GM21723 (cell line): Measurements from ENCODE around the gene UGT1A9.
A peak's percentile ranks its signal among the peaks of the same experiment; 100 is the strongest.

Experiments
- ATAC-seq: cut with Tn5 transposase; IDR thresholded peaks from one replicate; pipeline ENCODE4 v1.9.1; 2021; ENCODE audit warnings: mild to moderate bottlenecking, moderate library complexity; ENCODE audit not compliant: unreplicated experiment

The UGT1A9 gene

DNA sequence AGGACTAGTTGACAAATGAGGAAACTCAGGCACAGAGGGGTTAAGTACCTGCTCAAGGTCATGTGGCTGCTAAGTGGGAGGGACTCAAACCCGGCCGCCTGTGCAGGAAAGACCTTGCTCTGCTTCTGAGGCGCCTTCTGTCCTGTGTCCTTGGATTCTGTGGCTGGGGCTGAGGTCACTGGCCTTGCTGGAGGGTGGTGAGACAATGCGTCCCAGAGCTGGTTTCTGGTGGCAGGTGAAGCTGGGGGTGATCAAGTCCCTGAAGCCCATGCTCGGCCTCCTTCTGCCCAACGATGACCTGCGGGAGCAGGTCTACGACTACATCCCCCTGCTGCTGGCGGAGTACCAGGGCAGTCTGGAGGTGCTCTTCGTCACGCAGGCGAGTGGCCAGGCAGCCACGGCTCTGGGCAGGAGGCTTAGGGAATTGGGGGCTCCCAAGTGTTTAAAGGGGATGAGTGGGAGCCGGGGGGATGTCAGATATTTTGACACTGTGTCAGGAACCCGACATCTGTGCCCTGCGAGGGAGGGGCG, 122.5 kb downstream of the UGT1A9 start:
- no peak for ATAC-seq

DNA sequence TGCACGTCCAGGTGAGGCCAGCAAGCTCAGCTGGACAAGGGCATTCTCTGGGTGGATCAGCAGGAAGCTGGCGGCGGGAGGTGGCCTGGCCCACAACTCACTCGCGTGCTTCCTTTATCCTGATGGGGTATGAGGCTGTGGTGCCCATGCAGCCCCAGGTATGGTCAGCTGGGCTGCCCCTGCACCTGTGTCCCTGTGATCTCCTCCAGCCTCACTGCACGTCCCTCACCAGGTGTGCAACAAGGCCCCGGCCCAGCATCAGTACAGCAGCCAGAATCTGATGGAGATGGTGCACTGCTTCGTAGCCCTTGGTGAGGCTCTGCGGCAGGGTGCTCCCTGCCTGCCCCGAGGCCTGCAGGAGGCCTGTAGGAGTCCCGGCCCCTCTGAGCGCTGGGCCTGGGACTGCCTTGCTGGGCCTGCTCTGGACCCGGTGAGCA, 124.1 kb downstream of the UGT1A9 start:
- ATAC-seq = no peak

DNA sequence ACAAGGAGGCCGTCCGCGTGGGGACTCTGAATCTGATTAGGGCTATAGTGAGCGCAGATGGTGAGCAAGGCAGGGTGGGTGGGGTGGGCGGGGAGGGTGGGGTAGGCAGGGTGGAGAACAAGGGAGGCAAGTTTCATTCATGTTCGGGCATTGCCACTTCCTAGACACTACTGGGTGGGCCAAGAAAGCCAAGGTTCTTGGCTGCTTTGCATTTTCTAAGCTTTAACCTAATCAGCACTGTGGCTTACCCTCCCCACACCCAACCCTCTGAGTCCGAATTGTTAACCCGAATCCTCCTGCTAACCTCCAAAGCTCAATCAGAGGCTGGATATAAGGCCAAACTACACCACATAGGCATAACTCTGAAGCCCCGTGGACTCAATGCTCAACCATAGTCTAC, 124.6 kb downstream of the UGT1A9 start:
- ATAC-seq = no peak

DNA sequence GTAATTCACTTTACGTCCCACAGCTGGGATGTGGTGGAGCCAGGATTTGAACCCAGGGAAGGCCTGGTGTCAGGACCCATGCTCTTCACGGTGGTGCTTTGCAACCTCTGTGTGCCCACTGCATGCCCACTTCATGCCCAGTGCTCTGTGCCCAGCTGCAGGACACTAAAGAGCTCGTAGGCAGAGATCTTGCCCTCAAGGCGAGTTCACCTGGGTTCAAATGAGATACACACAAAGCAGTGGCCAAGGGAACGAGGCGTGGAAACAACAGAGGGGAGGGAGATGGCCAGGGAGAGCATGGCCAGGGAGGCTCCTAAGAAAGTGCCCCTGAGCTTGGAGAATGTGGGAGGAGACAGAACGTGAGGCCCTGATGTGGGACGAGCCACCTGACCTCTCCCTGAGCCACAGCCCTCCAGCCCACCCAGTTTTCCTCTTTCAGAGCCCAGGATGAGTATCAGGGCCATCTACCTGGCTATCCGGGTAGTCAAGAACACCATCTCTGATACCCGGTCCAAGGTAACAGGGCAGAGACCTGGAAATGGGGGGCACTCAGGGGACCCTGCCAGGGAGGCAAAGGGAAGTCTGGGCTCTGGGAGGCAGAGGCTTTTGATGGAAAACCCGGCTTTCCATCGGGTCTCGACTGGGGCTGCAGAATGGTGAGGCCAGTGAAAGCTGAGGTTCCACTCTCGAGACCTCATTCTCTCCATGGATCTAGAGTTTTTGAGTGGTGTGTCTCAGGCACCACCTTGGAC, 126.8 kb downstream of the UGT1A9 start:
- ATAC-seq = no peak

DNA sequence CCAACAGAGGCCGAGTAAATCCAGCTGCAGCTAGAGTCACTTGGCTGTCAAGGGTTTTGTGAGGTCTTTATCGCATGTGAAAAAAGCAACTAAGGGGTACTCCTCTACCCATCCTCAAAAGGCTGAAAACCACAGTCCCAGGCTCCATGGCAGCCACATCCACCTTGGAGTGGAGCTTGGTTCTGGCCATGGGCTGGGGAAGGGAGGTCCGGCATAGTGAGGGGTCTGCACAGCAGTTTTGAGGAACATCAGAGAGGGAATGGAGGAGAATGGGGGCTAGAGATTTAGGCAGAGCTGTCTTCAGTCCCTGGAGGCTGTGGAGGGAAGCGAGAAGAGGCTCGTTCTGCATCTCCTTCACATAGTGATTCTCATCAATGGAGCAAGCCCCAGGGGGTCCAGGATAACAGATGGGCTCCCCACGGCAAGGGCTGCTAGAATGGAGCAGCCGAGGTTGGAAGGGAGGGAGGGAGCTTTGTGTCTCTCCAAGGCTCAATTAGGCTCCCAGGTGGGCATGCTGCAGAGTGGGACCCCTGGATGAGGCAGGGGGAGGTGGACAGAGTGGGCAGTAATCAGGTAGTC, 127.5 kb downstream of the UGT1A9 start:
- ATAC-seq = no peak

DNA sequence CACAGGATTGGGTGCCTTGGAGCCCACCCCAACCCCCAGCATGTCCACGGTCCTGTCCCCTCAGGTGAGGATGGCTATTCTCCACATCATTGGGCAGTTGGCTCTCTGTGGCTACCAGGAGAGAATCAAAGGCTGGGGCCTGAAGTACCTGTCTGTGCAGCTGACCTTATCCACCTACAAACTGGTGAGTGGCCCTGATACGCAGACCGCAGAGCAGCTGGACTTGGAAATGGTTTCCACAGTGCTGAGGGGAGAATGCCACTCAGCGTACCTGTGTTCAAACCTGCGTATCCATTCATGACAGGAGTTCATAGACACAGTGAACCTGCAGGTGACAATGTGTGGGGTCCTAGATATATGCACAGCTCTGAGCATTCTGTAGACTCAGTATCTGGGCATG, 128.0 kb downstream of the UGT1A9 start:
- ATAC-seq = no peak

DNA sequence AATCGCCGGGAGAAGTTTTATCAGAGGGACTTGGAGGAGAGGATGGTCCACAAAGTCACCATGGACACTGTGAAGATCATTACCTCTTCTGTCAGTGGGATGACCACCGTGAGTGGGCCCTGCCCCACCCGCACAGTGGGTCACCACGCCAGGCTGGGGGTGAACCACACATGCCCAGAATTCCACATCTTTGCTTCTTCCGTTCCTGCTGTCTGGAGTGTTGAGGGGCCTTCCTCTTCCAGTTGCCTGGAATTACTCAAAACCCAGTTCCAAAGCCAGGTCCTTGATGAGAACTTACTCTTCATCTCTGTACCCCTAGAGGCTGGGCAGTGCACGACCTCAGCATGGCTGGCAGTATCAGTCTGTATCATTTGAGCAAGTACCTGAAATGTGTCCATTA, 128.5 kb downstream of the UGT1A9 start:
- ATAC-seq = no peak

DNA sequence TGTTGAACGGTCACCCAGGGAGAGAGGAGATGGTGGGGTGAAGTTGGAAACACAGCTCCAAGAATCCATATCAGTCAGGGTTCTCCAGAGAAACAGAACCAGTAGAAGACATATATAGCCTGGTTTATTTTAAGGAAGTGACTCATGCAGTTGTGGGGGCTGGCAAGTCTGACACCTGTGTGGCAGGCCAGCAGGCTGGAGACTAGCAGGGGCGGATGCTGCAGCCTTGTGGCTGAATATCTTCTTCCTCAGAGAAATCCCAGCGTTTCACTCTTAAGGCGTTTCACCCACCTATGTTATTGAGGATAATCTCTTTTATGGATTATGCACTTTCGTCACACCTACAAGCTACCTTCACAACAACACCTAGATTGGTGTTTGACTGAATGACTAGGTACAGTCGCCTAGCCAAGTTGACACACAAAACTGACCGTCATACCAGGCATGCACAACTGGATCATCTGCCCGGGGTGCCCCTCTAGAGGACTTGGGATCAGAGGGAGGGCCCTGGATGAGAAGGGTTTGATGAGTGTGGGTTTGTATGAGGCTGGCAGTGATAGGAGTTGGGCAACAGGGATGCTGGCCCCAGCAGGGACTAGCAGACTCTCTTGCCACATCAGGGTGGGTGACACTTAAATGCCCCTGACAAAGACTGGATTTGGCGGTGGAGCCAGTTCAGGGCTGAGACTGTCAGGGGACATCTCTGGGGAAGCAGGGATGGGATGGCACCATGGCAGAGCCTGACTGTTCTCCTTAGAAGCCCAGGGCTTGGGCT, 129.8 kb downstream of the UGT1A9 start:
- ATAC-seq = peak; percentile 65

DNA sequence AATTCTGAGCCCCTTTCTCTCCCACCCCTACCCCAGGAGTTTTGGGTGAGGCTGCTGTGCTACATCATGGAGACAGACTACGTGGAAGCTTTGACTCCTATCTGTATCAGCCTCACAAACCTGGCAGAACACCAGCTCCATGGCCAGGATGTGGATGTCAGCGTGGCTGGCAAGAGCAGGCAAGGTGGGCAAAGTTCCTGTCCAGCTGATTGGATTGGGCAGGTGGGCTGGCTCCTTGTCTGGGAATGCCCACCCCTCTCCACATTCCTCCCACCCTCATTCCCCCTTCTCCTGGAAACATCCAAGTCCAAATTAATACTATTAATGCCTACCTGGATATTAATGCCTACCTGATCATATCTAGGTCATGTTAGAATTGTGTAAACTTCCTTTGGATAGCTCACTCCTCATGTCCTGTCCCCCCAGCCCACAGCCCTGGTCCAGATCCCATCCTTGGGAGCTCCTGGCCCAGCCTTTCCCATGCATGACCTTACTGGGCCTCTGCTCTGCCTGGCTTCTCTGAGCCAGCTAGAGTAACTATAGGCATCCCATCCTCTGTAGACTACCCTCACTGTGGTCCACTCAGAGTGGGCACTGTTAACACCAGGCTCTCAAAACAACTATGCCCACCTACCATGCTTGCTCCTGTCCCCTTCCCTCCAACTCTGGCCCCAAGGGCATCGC, 130.6 kb downstream of the UGT1A9 start:
- no peak for ATAC-seq

DNA sequence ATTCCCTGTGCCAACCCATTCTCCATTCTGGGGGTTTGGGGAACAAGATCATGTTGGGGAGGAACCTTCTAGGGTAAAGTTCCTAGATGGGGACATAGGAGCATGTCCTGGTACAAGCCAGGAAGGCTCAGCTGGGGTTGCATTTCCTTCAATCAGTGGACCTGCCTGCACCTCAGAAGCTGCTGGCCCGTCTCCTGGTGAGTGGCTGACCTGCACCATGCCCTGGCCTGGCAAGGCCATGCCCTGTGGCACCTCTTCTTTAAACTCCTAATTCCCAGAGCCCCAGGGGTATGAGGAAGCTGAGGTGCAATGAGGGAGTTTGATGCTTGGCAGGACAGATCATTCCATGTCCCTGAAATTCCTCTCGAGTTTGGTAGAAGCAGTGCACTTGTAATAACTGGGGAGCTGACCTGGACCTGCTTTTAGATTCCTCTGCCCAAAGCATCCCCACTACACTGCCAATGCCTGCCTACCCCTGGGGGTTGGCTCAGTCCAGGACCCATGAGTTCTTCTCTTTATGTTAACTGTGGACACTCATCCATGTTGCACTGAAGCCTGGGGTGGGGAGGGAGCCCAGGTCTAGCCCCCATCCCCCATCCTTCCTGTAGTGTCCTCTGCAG, 131.7 kb downstream of the UGT1A9 start:
- no peak for ATAC-seq

DNA sequence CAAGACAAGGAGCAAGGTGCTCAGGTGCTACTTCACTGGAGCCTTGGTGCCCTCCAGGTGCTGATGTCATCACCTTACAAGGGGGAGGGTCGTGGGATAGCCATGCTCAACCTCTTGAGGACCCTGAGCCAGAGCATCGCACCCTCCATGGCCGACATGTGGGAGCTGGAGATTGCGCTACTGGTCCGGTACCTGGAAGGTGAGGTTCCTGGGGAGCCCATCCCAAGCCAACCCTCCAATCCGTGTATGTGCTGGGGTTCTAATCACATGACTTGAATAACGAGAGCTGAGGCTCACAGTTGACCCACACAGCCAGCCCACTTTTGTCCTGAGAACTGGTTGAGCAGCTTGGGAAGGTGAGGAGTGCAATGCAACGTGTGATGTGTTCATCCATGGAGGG, 132.3 kb downstream of the UGT1A9 start:
- no peak for ATAC-seq

DNA sequence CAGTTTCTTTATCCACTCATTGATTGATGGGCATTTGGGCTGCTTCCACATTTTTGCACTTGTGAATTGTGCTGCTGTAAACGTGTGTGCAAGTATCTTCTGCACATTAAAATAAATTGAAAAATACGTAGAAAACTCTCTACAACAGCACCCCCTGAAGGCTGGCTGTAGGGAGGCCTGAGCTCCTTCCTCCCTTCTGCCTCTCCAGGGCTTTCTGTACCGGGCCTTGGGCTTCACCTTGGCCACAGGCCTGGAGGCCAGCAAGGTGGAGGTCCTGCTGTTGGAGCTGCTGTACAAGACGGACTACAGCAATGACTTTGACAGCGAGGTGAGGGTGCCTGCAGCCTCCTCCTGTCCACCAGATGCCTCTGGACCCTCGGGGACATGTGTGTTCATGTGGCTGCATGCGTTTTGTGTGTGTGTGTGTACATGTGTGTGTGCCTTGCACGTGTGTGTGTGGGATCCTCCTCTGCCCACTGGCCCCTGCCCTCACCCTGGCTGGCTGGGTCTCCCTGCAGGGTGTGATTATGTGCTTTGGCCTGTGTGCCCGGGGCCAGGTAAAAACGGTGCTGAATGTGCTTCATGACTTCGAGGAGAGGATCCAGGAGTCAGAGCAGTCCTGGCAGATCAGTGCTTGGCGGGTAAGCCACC, 135.6 kb downstream of the UGT1A9 start:
- ATAC-seq = no peak

DNA sequence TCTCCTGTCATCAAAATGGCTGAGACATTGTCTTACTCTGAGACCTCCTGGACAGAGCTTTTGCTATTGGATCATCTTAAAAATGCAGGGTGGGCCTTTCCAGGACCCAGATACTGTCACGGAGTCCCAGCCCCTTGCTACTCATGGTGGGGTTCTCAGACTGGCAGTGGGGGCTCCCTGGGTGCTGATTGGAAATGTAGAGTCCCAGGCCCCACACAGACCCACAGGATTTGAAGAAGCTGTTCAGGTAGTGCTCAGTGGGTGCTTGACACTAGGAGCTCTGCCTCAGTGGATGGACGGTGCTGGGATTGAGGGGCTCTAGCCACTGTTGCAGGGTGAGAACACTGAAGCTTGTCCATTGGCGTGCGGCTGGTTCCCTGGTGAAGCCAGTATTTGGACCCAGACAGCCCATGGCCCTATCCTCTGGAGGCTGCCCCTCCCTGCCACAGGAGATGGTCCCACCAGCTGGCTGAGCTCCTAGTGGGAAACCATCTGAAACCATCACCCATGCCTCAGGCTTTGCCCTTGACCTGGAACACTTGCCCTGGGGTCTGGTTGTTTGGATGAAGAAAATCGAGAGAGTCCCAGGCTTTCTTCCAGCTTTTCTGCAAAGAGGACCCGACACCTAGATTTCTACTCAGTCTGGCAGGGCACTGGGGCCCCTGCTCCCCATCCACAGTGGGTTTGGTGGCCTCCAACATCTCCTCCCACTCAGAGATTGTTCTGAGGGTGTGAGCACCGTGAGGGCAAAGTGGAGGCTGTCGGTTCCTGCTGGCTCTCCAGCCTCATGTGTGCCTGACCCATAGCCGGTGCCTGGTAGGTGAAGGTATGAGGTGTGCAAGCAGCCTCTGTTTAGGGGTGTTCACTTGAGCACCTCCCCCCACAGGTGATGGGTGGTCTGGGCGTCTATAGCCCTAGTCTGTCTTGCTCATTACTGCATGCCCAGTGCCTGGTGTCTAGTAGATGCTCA, 136.6 kb downstream of the UGT1A9 start:
- ATAC-seq = no peak

DNA sequence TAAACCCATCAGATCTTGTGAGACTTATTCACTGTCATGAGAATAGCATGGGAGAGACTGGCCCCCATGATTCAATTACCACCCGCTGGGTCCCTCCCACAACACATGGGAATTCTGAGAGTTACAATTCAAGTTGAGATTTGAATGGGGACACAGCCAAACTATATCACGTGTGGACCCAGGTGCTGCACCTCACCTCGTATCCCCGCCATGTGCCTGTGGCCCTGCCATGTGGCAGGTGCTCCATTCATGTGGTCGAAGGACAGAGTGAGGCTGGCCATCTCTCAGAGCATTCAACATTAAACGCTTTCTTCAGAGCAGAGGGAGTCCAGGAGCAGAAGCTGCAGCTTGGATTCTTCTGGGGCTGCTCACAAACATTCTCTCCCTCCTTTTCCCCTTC, 138.7 kb downstream of the UGT1A9 start:
- no peak for ATAC-seq

DNA sequence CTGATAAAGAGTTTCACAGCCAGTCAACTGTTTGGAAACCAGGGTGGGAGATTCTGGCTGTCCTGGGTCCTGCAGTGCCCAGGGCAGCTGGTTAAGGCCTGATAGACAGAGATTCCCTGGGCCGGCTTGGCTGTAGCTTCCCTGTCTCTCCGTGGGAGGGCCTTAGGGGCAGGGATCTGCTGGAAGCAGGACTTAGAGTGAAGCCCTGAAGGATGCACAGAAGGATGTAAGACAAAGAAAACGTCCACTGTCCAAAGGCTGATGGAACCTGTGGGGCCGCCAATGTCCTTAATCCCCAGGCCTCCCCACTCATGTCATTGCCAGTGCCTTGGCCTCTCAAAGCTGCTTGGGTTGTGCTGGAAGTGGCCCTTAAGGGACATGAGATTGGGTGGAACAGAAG, 139.4 kb downstream of the UGT1A9 start:
- ATAC-seq = no peak

DNA sequence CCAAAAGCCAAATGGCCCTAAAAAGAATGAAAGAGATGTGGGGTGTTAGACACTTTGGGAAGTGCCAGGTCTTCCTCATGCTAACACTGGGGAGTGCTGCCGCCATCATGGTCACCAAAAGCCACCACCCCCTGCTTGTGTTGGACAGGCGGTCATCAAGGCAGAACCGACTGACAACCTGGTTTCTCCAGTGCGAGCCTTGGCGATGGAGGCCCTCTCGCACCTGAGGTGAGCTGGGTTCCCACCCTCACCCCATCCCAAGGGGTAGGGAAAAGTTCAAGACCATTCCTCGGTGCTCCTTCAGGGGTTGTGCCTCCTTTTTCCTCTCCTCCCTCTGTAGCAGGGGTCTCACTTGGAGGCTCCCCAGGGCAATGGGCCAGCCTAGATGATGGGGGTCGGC, 140.0 kb downstream of the UGT1A9 start:
- ATAC-seq = no peak

DNA sequence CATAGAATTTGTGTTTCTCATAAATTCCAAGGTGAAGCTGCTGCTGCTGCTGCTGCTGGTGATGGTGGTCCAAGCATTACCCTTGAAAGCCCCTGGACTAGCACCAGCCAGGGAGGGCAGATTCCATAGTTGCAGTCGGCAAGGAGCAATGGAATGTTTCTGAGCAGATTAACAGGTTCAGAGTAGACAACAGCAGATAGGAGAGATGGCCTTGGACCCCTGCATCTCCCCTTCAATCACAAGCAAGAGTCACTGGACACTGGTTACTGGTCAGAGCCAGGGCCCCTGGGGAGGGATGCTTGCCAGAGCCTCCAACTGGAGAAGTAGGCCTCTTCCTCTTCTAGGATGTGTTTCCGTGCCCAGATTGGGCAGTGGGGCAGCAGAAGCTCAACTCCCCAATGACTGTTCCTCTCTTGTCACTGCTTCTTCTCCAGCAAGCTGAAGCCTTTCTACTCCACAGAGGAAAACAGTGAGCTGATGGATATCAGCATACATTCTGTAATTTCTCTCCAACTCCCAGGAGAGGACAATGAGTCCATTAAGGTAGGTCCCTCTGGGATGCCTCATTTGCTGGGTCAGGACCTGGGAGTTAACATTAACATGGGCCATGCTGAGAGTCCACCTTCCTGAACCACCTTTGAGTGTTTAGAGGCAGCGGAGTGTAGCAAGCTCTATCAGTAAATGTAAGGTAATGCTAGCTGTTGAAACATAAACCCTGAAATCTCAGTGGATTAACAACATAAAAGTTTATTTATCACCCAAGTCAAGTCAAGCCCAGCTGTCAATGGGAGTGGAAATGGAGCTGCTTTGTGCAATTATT, 141.7 kb downstream of the UGT1A9 start:
- ATAC-seq = no peak
